Measurements from ENCODE around the gene HECTD1.
"Not testable (repeated sequence)": the region's sequence is repeated elsewhere in the genome, so short reads cannot be mapped to it uniquely, and the experiment has no call there.

HECTD1 gene

GRCh38 chr14:31138301-31138700, 69.3 kb downstream of the HECTD1 start:
- DNase-seq = no peak

GRCh38 chr14:31137214-31137889, 70.2 kb downstream of the HECTD1 start:
- no peak for DNase-seq

GRCh38 chr14:31133133-31133532, 74.5 kb downstream of the HECTD1 start:
- DNase-seq = no peak

DNA sequence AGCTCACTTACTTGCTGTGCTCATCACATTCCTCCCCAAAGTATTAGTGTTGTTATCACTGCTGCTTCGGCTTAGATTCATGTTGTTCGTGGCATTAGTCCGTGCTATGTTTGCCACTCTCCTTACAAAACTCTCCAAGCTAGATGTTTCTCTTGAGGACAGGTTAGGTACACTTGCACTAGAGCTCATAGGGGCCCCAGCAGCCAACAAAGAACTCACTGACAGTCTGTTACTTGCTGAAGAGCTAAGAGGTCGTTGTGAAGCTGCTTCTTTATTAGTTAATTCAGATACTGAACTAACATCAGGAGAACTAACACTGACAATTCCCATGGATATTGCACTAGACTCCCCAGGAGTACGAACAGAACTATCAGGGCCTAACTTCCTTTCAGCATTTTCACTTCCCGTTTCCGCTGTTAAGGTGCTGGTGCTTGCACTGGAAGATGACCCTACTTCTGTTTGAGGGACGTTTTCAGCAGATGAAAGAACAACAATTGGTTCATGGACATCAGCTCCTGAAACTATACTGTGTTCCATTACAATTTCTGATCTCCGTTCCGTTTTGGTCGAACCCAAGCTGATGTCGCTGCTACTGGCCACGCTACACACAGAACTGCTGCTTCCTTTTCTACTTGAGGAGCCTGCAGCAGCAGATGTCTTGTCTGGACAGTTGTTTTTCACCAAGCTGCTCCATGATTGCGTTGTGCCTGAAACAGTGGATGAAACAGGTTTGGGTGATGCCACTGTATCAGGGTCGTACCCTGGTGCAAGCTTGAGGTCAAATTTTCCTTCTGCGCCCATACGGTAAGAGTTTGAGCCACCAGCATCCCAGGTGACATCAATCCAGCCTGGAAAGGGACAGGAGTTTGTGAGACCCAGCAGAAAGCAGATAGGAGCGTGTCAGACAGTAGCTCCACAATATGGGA, 78.7 kb downstream of the HECTD1 start:
- no peak for DNase-seq

DNA sequence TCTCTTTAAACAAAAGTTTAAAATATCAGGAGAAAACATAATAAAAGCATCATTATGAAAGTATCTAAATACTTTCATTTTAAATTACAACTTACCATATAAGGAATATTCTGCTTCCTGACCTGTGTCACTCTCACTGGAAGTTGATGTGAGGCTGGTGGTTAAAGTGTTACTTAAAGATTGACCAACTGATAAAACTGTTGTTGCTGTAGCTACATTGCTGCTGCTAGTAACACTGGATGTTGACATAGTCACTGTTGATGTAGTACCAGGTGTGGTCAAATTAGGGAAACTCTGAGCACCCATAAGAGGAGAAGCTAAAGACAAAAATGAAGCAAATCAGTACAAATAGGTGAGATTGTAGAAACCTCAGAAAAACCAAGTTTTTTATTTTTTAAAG, 79.9 kb downstream of the HECTD1 start:
- DNase-seq = no peak

DNA sequence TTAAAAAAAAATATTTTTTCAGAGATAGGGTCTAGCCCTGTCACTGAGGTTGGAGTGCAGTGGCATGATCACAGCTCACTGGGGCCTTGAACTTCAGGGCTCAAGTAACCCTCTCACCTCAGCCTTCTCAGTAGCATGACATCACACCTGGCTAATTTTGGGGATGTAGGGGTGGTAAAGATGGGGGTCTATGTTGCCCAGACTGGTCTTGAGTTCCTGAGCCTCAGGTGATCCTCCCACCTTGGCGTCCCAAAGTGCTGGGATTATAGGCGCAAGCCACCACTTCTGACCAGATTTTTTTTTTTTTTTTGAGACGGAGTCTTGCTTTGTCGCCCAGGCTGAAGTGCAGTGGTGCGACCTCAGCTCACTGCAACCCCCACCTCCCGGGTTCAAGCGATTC, 80.9 kb downstream of the HECTD1 start:
- DNase-seq = no peak

DNA sequence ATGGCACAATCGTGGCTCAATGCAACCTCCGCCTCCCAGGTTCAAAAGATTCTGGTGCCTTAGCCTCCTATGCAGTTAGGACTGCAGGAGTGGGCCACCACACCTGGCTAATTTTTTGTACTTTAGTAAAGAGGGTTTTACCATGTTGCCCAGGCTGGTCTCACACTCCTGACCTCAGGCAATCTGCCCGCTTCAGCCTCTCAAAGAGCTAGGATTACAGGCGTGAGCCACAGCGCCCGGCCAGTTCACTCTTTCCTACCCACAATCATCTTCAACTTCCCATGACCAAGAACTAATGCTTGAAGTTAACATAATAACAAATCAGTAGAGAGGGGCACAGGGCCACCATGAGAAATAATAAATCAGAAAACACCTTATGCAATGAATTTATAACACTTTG, 82.4 kb downstream of the HECTD1 start:
- DNase-seq = no peak

GRCh38 chr14:31124197-31124596, 83.4 kb downstream of the HECTD1 start:
- no peak for DNase-seq

DNA sequence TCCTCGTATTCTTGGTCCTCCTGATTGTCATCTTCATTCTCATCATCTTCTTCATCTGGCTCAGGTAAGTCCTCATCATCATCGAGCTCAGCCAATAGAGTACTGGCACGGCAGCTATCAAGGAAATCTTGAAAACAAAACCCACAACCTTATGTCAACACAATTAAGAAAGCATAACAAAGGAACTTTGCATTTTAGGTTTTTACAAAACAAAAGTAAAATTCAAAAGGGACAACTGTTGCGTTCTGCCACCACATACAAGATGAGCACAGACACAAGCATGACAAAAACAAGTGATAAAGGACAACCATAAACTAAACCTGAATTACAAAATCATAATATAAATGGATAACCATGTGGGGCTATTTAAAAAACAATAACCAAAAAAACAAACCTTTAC, 84.7 kb downstream of the HECTD1 start:
- DNase-seq = no peak

GRCh38 chr14:31122098-31122611, 85.4 kb downstream of the HECTD1 start:
- DNase-seq = no peak

- no peak for DNase-seq
Observed at GRCh38 chr14:31118892-31119291, 88.7 kb downstream of the HECTD1 start.

DNA sequence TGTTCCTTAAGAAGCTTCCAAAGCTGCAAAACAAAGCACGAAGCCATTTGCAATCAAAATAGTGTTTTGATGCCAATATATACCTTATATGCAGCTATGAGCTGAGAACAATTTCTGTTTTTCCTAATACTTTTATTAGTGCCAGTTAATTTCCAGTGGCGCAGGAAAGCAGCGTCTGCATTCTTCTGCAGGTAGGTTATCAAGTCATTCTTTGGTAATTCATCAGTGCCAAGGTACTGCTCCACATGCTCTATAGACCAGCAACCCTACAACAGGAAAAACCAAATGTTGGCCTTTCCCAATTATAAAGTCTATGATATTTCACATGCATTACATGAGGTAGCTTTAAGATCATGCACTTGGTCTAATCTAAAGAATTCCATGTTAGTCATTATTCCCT, 93.8 kb downstream of the HECTD1 start:
- DNase-seq = no peak

DNA sequence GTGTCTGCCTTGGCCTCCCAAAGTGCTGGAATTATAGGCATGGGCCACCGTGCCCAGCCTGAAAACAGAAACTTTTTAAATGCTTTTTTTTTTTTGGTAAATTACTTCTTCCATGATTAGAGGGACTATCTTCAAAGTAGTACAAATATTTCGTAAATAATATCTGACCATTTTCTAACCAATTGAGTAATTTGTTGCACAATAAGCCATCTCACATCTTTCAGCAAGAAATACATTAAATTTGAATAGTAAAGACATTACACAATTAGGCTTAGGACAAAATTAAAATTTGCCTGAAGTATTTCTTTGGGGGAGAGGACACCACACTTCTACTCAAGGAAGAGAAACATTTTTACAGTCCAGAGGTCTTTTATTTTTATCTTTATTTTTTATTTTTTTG, 96.7 kb downstream of the HECTD1 start:
- no peak for DNase-seq

DNA sequence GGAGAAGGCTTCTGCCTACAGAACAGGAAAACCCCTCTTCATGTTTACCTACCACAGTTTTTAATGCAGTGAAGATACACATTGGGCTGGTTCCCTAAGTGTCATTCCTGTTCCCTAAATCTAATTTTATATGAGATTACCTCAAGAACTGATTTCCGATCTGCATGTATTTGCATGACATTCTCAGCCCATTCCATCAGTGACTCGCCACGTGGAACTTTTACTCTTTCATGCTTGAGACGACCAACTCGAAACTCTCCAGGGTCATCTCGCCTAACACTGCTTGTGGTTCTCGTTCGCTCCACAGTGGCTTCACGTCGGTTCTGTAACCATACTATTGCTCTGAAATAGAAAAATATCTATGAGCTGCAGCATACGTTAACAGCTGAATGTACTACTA, 98.3 kb downstream of the HECTD1 start:
- DNase-seq = no peak

DNA sequence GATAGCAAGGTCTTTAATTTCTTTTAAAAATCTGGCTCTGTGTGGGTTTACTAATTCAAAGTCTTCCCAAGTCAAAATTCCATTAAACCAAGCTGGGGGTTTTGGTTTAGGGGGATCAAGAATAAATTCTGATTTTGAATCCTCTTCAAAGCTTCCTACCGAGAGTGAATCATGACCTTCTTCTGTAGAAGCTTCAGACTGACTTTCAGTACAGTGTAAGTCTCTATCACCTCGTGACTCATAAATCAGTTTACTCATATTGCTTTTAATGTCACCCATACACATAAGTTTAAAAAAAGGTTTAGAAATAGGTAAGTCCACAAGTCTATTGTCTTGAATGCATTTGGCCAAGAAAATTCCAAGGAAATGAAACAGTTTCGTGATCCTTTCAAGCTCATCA, 100.8 kb downstream of the HECTD1 start:
- no peak for DNase-seq

- DNase-seq = no peak
Observed at GRCh38 chr14:31097081-31097480, 110.5 kb downstream of the HECTD1 start.

GRCh38 chr14:31096255-31096654, 111.3 kb downstream of the HECTD1 start:
- no peak for DNase-seq

- DNase-seq = not testable (repeated sequence)
Observed at GRCh38 chr14:31095817-31096216, 111.8 kb downstream of the HECTD1 start.

DNA sequence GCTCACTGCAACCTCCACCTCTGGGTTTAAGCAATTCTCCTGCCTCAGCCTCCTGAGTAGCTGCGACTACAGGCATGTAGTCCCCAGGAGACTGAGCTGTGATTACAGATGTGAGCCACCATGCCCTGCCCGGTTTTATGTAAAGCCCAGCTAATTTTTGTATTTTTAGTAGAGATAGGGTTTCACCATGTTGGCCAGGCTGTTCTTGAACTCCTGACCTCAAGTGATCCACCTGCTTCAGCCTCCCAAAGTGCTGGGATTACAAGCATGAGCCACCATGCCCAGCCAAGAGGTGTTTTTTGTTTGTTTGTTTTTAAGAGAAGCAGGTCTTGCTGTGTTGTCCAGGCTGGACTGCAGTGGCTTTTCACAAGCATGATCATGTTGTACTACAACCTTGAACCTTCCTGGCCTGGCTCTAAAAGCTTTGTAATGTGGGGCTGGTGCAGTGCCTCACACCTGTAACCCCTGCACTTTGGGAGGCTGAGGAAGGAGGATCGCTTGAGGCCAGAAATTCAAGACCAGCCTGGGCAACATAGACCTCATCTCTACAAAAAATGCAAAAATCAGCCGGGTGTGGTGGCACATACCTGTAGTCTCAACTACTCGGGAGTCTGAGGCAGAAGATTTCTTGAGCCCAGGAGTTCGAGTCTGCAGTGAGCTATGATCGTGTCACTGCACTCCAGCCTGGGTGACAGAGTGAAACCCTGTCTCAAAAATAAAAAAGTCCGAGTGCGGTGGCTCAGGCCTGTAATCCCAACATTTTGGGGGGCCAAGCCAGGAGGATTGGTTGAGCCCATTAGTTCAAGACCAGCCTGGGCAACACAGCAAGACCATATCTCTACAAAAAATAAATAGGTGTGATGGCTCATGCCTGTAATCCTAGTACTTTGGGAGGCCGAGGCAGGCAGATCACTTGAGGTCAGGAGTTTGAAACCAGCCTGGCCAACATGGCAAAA, 113.4 kb downstream of the HECTD1 start:
- not testable (repeated sequence) for DNase-seq

- DNase-seq = no peak
Observed at GRCh38 chr14:31092160-31092708, 115.4 kb downstream of the HECTD1 start.

DNA sequence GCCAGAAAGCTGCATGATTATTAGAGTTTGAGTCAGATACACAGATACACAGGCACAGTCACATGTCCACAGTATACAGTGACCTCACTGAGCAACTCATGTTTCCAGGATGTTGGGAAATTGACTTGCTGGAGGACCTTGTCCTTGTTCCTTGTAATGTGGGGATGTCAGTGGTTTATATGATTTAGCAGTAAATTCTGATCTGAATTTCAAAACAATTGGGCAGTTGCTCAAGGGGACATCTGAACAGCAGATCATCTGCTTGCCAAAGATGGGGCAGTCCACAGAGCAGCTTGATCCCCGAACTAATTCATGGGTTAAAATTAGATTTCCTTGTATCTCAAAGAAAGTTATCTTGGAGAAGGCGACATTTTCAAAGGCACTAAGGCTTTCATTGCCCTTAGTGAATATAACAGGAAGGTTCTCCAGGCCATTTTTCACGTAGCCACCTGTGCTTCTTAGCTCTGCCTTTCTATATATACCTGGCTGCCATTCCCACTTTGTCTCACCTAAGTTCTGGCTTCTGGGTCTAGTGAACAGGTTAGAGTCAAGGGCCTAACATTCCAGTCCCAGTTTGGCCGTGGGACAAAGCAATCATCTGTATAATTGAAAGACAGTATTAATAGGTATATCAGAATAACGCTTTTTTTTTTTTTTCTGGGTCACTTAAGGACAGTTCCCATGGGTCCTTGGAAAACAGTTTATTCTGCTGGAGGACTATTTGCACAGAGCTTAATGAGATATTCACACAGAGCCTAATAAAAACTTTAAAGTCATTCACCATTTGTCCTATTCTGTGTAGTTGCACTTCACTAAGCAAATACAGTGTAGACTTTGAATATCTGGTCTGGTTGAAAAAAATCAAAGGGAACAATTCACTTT, 116.5 kb downstream of the HECTD1 start:
- peak; percentile 9 for DNase-seq

DNA sequence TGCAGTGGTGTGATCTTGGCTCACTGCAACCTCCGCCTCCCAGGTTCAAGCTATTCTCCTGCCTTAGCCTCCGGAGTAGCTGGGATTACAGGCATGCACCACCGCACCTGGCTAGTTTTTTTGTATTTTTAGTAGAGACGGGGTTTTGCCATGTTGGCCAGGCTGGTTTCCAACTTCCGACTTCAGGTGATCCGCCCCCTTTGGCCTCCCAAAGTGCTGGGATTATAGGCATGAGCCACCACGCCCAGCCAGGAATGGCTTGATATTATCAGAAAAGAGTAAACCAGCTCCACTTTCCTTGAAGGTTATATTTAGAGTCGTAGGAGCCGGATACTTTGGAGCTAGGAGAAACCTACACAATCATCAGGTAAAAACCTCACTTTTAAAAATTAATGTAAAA, 121.1 kb downstream of the HECTD1 start:
- not testable (repeated sequence) for DNase-seq
